Gastroesophageal sphincter (tissue), 4 donors: ENCODE data around the gene GPATCH2L. TPM values are rescaled to one million over a fixed set of nuclear protein-coding genes. Genes with fewer than 3 reads are reported as not detected.

Source experiments
- ATAC-seq: fragments of 150-250 bp; one replicate; pipeline ENCODE4 v1.9.1; 2016; ENCODE audit warnings: mild to moderate bottlenecking, moderate library complexity
- H3K27ac ChIP-seq, 4 donors: fragments of 200-600 bp; sonication (generic) in 3 of 4; 1 replicate in 3 of 4; 2 replicates in 1 of 4; pipeline ENCODE4 v1.5.1; 2016 to 2019
- H3K27me3 ChIP-seq: fragments of 200-600 bp; sonication (generic); one replicate; pipeline ENCODE4 v1.5.1; 2019
- H3K36me3 ChIP-seq, 2 donors: fragments of 200-600 bp; sonication (generic); one replicate each; pipeline ENCODE4 v1.5.1; 2019; ENCODE audit warnings: control low read depth in 1 of 2
- H3K4me1 ChIP-seq, 3 donors: fragments of 200-600 bp; sonication (generic); 1 replicate in 2 of 3; 2 replicates in 1 of 3; pipeline ENCODE4 v1.5.1; 2016 to 2019; ENCODE audit warnings: control low read depth in 2 of 3
- H3K4me3 ChIP-seq, 2 donors: fragments of 200-600 bp; sonication (generic); one replicate each; pipeline ENCODE4 v1.5.1; 2019; ENCODE audit warnings: mild to moderate bottlenecking in 1 of 2, moderate library complexity in 1 of 2
- H3K9me3 ChIP-seq, 3 donors: fragments of 200-600 bp; sonication (generic); one replicate each; pipeline ENCODE4 v1.5.1; 2017 to 2019; ENCODE audit warnings: control low read depth in 2 of 3
- EP300 ChIP-seq: sonication (generic); formaldehyde crosslinking; IDR thresholded peaks from one replicate; pipeline ENCODE4 v1.6.1; 2017; ENCODE audit warnings: antibody characterized with exemption, mild to moderate bottlenecking
- POLR2A ChIP-seq, 2 donors: fragments of 450-650 bp; IDR thresholded peaks; one replicate each; pipeline ENCODE4 v1.6.1; 2017; ENCODE audit warnings: antibody characterized with exemption in 2 of 2, mild to moderate bottlenecking in 2 of 2, moderate library complexity in 1 of 2
- POLR2AphosphoS5 ChIP-seq: sonication (generic); formaldehyde crosslinking; IDR thresholded peaks from one replicate; pipeline ENCODE4 v1.6.1; 2017; ENCODE audit warnings: antibody characterized with exemption
- WGBS, 2 donors: methylation state at CpG; one replicate each; pipeline ENCODE4 v1.1.5; 2018; ENCODE audit warnings: low coverage in 1 of 2; 5-methylcytosine and 5-hydroxymethylcytosine counted together
- total RNA-seq, 4 donors: library from RNA; depleted of rRNA; stranded (reverse); fragments of >200 nt; gene quantifications; one replicate each; pipeline ENCODE4 v1.1.0, GENCODE V29; 2016
- TF ChIP-seq, protein P1 (sequence below), 4 experiments: fragments of 200-600 bp in 2 of 4; fragments of 450-650 bp in 2 of 4; sonication (generic) in 1 of 4; IDR thresholded peaks; one replicate each; pipeline ENCODE4 v1.5.1; 2017 to 2019; ENCODE audit warnings: antibody characterized with exemption in 4 of 4, mild to moderate bottlenecking in 2 of 4, moderate library complexity in 2 of 4

Gene GPATCH2L
- total RNA-seq, 4 donors from 2014 or later: 34.2 to 64.0 (median 56.0) TPM

GRCh38 chr14:76181546-76181945, 29.8 kb downstream of the GPATCH2L start:
- WGBS, 2 donors: 44 to 86% methylated on average over 1 of the region's 1 CpG
- no peak overlapping the region for H3K27ac ChIP-seq
- no peak for TF ChIP-seq EP300
- TF ChIP-seq, protein P1, sequence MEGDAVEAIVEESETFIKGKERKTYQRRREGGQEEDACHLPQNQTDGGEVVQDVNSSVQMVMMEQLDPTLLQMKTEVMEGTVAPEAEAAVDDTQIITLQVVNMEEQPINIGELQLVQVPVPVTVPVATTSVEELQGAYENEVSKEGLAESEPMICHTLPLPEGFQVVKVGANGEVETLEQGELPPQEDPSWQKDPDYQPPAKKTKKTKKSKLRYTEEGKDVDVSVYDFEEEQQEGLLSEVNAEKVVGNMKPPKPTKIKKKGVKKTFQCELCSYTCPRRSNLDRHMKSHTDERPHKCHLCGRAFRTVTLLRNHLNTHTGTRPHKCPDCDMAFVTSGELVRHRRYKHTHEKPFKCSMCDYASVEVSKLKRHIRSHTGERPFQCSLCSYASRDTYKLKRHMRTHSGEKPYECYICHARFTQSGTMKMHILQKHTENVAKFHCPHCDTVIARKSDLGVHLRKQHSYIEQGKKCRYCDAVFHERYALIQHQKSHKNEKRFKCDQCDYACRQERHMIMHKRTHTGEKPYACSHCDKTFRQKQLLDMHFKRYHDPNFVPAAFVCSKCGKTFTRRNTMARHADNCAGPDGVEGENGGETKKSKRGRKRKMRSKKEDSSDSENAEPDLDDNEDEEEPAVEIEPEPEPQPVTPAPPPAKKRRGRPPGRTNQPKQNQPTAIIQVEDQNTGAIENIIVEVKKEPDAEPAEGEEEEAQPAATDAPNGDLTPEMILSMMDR (IDR thresholded peaks at IDR 0.05): no peak
- H3K27me3 ChIP-seq: no peaks in the 10 kb centered on the region
- H3K9me3 ChIP-seq: no peaks in the 10 kb centered on the region
- ATAC-seq: no peak
- H3K4me1 ChIP-seq: peaks cover 0 to 6% (median 0%) of the 10 kb centered on the region in 3 donors
- H3K36me3 ChIP-seq: peaks cover 5 to 97% of the 10 kb centered on the region in 2 donors
- H3K4me3 ChIP-seq: no peak overlapping the region

- H3K27ac ChIP-seq: no peak overlapping the region
- no peaks in the 10 kb centered on the region for H3K4me1 ChIP-seq
- H3K9me3 ChIP-seq: no peaks in the 10 kb centered on the region
- TF ChIP-seq POLR2A (IDR thresholded peaks at IDR 0.05) (no peak), POLR2AphosphoS5 (no peak), EP300 (no peak)
- TF ChIP-seq, protein P1 (IDR thresholded peaks at IDR 0.05): no peak
- H3K36me3 ChIP-seq: peaks cover 0 to 82% of the 10 kb centered on the region in 2 donors
- no peaks in the 10 kb centered on the region for H3K27me3 ChIP-seq
- no peak overlapping the region for H3K4me3 ChIP-seq
- 60 to 80% methylated on average over 3 to 4 of the region's 4 CpGs for WGBS, 2 donors
- ATAC-seq: no peak
Measured at GRCh38 chr14:76186308-76187027, 34.7 kb downstream of the GPATCH2L start.

DNA sequence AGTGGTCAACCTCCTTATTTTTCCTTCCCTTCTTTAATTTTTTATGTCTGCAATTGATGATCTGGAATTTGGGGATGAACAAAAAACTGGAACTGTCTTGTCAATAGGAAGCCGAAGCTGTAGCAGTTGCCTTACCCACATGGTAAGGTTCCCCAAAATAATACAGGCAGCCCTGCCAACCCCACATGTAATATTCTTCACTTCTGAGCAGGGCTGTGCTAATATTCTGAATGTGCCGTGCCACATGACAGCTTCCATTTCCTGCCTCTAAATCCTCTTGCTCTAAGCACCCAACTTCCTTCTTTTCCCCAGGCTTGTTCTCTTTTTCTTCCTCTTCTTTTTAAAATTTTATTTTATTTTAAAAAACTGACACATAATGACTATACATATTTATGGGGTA, 39.6 kb downstream of the GPATCH2L start:
- TF ChIP-seq EP300: no peak
- no peak for TF ChIP-seq POLR2AphosphoS5
- no peak for TF ChIP-seq POLR2A (IDR thresholded peaks at IDR 0.05)
- TF ChIP-seq, protein P1 (IDR thresholded peaks at IDR 0.05): no peak
- H3K9me3 ChIP-seq: no peaks in the 10 kb centered on the region
- H3K4me3 ChIP-seq: no peak overlapping the region
- H3K4me1 ChIP-seq: no peaks in the 10 kb centered on the region
- 83 to 95% methylated on average over 2 of the region's 2 CpGs for whole genome bisulfite sequencing, 2 donors
- no peaks in the 10 kb centered on the region for H3K27me3 ChIP-seq
- peak; percentile 46 for ATAC-seq
- peaks cover 0 to 81% of the 10 kb centered on the region in 2 donors for H3K36me3 ChIP-seq
- H3K27ac ChIP-seq: no peak overlapping the region

GRCh38 chr14:76193696-76194095, 42.0 kb downstream of the GPATCH2L start:
- H3K4me3 ChIP-seq: no peak overlapping the region

More at GRCh38 chr14:76193696-76194095, 42.0 kb downstream of the GPATCH2L start:
- WGBS, 2 donors: 78 to 85% methylated on average over 1 of the region's 1 CpG
- ATAC-seq: no peak
- Histone ChIP-seq H3K36me3 (peaks cover 0 to 89% of the 10 kb centered on the region in 2 donors), H3K27me3 (no peaks in the 10 kb centered on the region), H3K4me1 (peaks cover 0 to 7% (median 0%) of the 10 kb centered on the region in 3 donors), H3K27ac (no peak overlapping the region), H3K9me3 (no peaks in the 10 kb centered on the region)
- TF ChIP-seq EP300: no peak
- no peak for TF ChIP-seq POLR2AphosphoS5
- TF ChIP-seq, protein P1 (IDR thresholded peaks at IDR 0.05): no peak
- TF ChIP-seq POLR2A (IDR thresholded peaks at IDR 0.05): no peak
